GM12873 (cell line): ENCODE results near the gene LAMA2.

ENCODE experiments used
- CTCF ChIP-seq: IDR thresholded peaks from 2 replicates; pipeline ENCODE4 v1.5.1; 2012; ENCODE audit warnings: low read depth, mild to moderate bottlenecking, moderate library complexity, low read length, control low read depth; ENCODE audit not compliant: insufficient read depth; ENCODE audit errors: missing control alignments

The LAMA2 gene

GRCh38 chr6:129329678-129330077 is 446.7 kb downstream of the LAMA2 start:
- TF ChIP-seq CTCF, result no peak

- TF ChIP-seq CTCF, result no peak
Observed at GRCh38 chr6:129331450-129332138, 448.7 kb downstream of the LAMA2 start.

DNA sequence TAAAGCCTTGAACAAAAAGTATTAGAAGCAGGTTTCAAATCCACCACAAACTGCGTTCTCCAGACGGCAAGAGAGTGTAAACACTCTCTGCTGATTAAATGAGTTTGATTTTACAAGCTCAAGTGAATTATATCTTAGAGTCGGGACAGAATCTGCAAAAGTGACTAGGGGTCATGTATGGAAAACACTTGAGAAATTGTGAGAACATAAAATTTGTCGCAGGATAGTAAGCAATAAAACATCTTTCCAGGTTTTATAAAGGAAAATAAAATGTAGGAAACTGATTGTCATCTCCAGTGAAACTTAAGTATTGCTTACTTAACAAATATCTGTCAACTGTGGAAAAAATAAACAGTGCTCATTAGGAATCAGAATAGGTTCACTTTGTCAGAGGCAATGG is 452.9 kb downstream of the LAMA2 start:
- no peak for TF ChIP-seq CTCF

- TF ChIP-seq CTCF, result no peak
Observed at GRCh38 chr6:129338683-129339082, 455.7 kb downstream of the LAMA2 start.

GRCh38 chr6:129340983-129341382 is 458.0 kb downstream of the LAMA2 start:
- no peak for TF ChIP-seq CTCF

DNA sequence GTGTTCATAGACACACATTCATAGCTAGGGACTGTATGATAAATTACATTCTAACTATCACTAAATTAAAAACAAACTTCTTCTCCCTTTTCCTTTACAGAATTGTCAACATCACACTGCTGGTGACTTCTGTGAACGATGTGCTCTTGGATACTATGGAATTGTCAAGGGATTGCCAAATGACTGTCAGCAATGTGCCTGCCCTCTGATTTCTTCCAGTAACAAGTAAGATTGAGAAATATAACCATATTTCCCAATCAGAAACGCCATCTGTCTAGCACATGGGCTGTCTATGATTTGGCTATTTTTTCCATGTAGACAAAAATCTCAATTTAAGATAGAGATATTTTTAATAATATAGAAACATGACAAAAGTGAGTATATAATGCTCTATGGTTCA is 459.3 kb downstream of the LAMA2 start:
- TF ChIP-seq CTCF, result no peak

DNA sequence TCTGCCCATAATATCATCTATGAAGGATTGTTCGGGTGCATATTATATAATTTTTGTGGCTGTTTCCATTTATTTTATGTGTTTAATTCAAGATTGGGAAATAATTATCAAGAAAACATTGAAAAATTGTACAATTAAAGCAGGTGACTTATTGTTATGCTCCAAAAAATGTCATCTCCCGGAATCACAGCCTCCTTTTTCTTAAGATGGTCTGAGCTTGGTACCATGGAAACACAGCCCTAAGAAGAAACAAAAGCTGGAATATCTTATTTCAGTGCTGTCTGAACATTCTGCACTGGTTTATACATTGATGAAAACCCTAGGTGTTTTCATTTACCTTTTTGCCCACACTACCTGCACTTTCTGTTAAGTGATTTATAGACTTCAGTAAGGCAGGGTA is 459.9 kb downstream of the LAMA2 start:
- TF ChIP-seq CTCF, result no peak
